HL-60 (cell line): ENCODE measurements around the gene ITIH5.
"Not testable (repeated sequence)": the region's sequence is repeated elsewhere in the genome, so short reads cannot be mapped to it uniquely, and the experiment has no call there.

ENCODE experiments used
- DNase-seq, 2 experiments: peaks; one replicate each; pipeline ENCODE4 v3.0.0-alpha.2; 2010 to 2020; ENCODE audit warnings: low read depth in 1 of 2, low spot score in 1 of 2
- H3K27ac ChIP-seq: fragments of 250-450 bp; sonication (Bioruptor Pico); replicated peaks from 2 replicates; pipeline ENCODE4 v1.5.1; 2020; ENCODE audit warnings: mild to moderate bottlenecking, moderate library complexity
- H3K27me3 ChIP-seq: fragments of 250-450 bp; sonication (Bioruptor Pico); 2 replicates; pipeline ENCODE4 v1.5.1; 2021; ENCODE audit warnings: mild to moderate bottlenecking, moderate library complexity; ENCODE audit not compliant: insufficient read depth, poor library complexity, severe bottlenecking
- H3K4me3 ChIP-seq: replicated peaks from 2 replicates; pipeline ENCODE4 v1.5.1; 2011; ENCODE audit warnings: mild to moderate bottlenecking, control low read depth, low read length; ENCODE audit not compliant: insufficient read depth
- CTCF ChIP-seq: IDR thresholded peaks from one replicate; pipeline ENCODE4 v1.5.1; 2011; ENCODE audit warnings: low read length, control low read depth, inconsistent platforms; ENCODE audit not compliant: insufficient read depth
- GABPA ChIP-seq: IDR thresholded peaks from 2 replicates; pipeline ENCODE4 v1.6.1; 2012; ENCODE audit warnings: low read depth
- POLR2AphosphoS5 ChIP-seq: IDR thresholded peaks from 2 replicates; pipeline ENCODE4 v1.6.1; 2012; ENCODE audit warnings: low read depth
- REST ChIP-seq: IDR thresholded peaks from 2 replicates; pipeline ENCODE4 v1.6.1; 2012; ENCODE audit warnings: low read depth; ENCODE audit not compliant: insufficient replicate concordance
- SPI1 ChIP-seq: IDR thresholded peaks from 2 replicates; pipeline ENCODE4 v1.6.1; 2012; ENCODE audit warnings: low read depth, mild to moderate bottlenecking, borderline replicate concordance

The ITIH5 gene

GRCh38 chr10:7689591-7689990 is 22.8 kb upstream of the ITIH5 start:
- Histone ChIP-seq H3K27me3 (no peaks in the 10 kb centered on the region), H3K4me3 (no peak overlapping the region), H3K27ac (no peak overlapping the region)
- DNase-seq = no peak
- TF ChIP-seq POLR2AphosphoS5 (no peak), CTCF (no peak)

GRCh38 chr10:7687228-7687907 is 20.6 kb upstream of the ITIH5 start:
- peak; percentile 33 to 76 for DNase-seq
- Histone ChIP-seq H3K4me3 (no peak overlapping the region), H3K27me3 (no peaks in the 10 kb centered on the region), H3K27ac (no peak overlapping the region)
- TF ChIP-seq SPI1 (no peak), REST (no peak), GABPA (no peak), POLR2AphosphoS5 (no peak), CTCF (peak; percentile 48)

GRCh38 chr10:7686351-7687171 is 19.8 kb upstream of the ITIH5 start:
- TF ChIP-seq SPI1 = no peak
- no peak for TF ChIP-seq GABPA
- no peak for TF ChIP-seq REST
- TF ChIP-seq CTCF = no peak
- no peak for TF ChIP-seq POLR2AphosphoS5
- no peak for DNase-seq
- no peaks in the 10 kb centered on the region for H3K27me3 ChIP-seq
- H3K27ac ChIP-seq = no peak overlapping the region
- no peak overlapping the region for H3K4me3 ChIP-seq

- H3K27ac ChIP-seq, H3K4me3 ChIP-seq, DNase-seq, H3K27me3 ChIP-seq: not testable (repeated sequence)
Measured at GRCh38 chr10:7680078-7680477, 13.3 kb upstream of the ITIH5 start.
